Cardiac fibroblast (primary cell): ENCODE measurements around the gene ACOT7.
A peak's percentile ranks its signal among the peaks of the same experiment; 100 is the strongest.
"Not testable (repeated sequence)": the region's sequence is repeated elsewhere in the genome, so short reads cannot be mapped to it uniquely, and the experiment has no call there.

ENCODE experiments used
- DNase-seq, 2 donors: peaks; one replicate each; pipeline versions ENCODE4 v3.0.0 to v3.0.0-alpha.2; 2010; ENCODE audit warnings: low read depth in 2 of 2
- H3K4me3 ChIP-seq, 2 donors: replicated peaks in 1 of 2; 1 replicate in 1 of 2; 2 replicates in 1 of 2; pipeline ENCODE4 v1.5.1; 2011; ENCODE audit warnings: low read depth in 2 of 2, low read length in 2 of 2, mild to moderate bottlenecking in 2 of 2, moderate library complexity in 1 of 2
- TF ChIP-seq, protein P1 (sequence below): IDR thresholded peaks from one replicate; pipeline ENCODE4 v1.5.1; 2011; ENCODE audit warnings: low read depth, mild to moderate bottlenecking, low read length, inconsistent platforms

Gene ACOT7

DNA sequence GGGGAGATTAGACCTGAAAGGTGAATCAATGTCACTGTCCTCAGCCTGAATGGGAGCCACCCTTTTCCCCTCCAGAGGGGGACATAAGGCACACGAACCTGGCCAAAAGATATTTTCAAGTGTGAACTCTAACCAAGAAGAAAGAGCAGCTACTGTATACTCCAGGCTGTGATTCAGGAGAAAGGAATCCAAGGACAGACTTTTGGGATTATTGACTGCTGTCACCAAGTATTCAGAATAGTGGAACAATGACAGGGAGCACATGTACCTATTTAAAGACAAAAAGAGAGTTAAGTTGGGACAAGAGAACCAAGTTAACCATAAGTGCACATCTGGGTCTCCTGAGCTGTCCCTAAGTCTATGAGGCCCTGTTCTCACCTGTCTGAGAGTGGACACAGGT, 160.2 kb downstream of the ACOT7 start:
- DNase-seq: no peak
- H3K4me3 ChIP-seq: no peak overlapping the region
- TF ChIP-seq, protein P1, sequence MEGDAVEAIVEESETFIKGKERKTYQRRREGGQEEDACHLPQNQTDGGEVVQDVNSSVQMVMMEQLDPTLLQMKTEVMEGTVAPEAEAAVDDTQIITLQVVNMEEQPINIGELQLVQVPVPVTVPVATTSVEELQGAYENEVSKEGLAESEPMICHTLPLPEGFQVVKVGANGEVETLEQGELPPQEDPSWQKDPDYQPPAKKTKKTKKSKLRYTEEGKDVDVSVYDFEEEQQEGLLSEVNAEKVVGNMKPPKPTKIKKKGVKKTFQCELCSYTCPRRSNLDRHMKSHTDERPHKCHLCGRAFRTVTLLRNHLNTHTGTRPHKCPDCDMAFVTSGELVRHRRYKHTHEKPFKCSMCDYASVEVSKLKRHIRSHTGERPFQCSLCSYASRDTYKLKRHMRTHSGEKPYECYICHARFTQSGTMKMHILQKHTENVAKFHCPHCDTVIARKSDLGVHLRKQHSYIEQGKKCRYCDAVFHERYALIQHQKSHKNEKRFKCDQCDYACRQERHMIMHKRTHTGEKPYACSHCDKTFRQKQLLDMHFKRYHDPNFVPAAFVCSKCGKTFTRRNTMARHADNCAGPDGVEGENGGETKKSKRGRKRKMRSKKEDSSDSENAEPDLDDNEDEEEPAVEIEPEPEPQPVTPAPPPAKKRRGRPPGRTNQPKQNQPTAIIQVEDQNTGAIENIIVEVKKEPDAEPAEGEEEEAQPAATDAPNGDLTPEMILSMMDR: no peak

DNA sequence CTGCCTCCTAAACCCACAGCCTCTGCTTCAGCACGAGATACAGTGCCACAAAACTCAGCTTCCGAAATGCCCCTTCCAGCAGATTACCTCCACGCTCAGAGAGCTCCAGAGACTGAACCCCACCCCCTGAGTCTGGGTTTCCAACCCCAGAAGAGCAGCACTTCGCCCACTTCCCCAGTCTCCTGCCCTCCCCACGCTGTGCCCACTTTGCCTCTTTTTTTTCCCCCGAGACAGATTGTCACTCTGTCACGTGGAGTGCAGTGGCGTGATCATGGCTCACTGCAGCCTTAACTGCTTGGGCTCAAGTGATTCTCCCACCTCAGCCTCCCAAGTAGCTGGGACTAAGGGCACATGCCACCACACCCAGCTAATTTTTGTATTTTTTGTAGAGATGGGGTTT, 167.9 kb downstream of the ACOT7 start:
- no peak overlapping the region for H3K4me3 ChIP-seq
- no peak for DNase-seq
- TF ChIP-seq, protein P1: no peak

DNA sequence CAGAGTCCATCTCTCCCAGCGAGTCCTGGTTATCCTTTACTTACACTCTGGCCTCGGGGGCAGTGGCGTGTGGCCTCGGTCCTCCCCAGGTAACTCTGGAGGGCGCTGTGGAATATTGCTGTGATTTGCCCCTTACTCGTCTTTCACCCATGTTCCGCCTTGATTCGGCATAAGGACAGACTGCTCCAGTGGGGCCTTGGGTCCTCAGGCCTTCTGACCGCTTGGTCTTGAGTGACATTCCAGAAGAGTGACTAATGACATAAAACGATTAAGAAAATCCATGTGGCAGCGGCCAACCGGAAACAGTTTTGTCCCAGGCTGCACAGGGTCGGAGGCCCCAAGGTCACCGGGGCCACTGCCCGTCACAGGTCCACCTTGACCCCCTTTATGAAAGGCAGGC, 168.8 kb downstream of the ACOT7 start:
- no peak for DNase-seq
- TF ChIP-seq, protein P1: no peak
- H3K4me3 ChIP-seq: no peak overlapping the region

DNA sequence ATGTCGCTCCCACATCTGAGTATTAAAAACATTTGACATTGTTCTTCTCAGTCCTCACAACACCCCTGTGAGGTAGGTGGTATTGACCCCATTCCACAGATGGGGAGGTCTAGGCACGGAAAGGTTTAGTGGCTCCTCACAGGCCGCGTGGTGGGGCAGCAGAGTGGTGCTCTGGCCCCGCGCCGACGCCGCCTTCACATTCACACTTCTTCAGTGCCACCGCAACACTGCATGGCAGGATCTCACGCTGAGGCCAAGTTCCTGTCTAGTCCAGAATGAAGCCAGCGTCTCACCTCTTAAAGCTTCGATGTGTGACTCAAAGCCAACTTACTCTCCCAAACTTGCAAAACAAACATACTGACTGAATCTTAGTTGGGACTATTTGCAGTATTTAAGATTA, 169.9 kb downstream of the ACOT7 start:
- DNase-seq: no peak
- TF ChIP-seq, protein P1: no peak
- no peak overlapping the region for H3K4me3 ChIP-seq

DNA sequence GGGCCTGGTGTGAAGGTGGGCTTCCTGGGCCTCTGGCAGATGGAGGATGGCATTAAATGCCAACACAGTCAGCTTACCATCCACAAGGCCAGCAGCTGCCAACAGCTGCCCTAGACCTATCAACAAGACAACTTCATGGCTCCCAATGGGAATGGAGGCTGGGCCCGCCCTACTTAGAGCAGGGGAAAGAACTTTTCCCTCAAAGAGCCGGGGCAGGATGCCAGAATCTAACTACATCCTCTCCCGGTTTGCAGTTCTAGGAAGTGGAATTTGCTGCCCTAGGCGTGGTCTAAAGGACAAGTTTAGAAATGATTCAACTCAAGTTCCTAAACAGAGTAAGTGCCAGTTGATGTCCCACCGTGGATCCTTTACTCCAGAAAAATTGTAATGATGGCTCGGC, 170.9 kb downstream of the ACOT7 start:
- H3K4me3 ChIP-seq: no peak overlapping the region
- TF ChIP-seq, protein P1: no peak
- peak; percentile 46 to 82 for DNase-seq

DNA sequence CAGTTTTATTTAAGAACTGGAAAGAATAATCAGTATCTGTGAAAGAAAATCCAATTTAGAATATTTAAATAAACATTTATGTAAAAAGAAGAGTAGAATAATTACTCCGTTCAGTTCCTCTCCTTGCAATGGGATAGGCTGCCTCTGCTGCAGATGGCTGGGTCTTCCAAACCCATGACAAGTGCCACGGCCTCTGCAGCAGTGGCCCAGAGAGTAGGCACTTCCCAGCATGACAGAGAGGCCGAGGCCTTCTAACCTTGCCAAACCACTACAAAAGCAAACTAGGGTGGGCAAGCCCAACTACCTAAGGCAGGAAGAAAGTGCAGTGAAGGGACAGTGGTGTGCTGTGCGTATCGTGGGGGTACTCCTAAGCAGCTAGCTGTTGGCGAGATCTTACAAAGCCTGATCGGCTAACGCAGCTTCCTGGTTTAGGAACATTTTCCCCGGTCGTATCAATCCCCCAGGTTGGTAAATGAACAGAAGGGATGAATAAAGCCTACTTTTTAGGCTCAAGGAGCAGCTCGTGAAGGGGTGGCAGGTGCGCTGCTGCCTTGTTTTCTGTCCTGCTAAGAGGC, 172.3 kb downstream of the ACOT7 start:
- TF ChIP-seq, protein P1: no peak
- no peak for DNase-seq
- H3K4me3 ChIP-seq: no peak overlapping the region

DNA sequence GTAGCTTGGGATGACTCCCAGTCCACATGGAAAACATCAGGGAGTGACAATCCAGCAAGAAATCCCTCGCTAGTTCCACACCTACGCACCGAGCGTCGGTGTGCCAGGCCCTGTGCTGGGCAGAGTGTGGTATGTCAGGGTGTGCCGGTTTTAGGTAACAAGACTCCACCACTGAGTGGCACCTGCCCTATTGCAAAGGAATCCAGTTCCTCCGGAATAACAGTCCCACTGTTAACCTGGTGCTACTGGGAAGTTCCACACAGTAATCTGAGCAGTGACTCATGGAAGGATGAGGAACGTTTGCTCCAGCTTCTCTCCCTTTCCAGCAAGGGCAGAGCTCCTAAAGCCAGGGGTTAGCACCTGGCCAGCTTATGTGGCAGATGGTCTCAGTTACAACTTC, 173.3 kb downstream of the ACOT7 start:
- no peak overlapping the region for H3K4me3 ChIP-seq
- no peak for DNase-seq
- TF ChIP-seq, protein P1: no peak

DNA sequence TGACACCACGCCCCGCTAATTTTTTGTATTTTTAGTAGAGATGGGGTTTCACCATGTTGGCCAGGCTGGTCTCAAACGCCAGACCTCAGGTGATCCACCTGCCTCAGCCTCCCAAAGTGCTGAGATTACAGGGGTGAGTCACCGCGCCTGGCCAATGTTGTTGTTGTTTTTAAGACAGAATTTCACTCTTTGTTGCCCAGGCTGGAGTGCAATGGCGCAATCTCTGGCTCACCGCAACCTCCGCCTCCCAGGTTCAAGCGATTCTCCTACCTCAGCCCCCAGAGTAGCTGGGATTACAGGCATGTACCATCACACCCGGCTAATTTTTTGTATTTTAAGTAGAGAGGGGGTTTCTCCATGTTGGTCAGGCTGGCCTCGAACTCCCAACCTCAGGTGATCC, 173.9 kb downstream of the ACOT7 start:
- not testable (repeated sequence) for H3K4me3 ChIP-seq, DNase-seq
